ENCODE results near the gene ARHGAP40. TPM values are rescaled to one million over a fixed set of nuclear protein-coding genes. Genes with fewer than 3 reads are reported as not detected.

Gene ARHGAP40
- total and polyA plus RNA-seq, 2 of the 13 experiments (the other 11 are each of a cell fraction or from before 2014, with no cell fraction given): 0.75 to 2.1 TPM

DNA sequence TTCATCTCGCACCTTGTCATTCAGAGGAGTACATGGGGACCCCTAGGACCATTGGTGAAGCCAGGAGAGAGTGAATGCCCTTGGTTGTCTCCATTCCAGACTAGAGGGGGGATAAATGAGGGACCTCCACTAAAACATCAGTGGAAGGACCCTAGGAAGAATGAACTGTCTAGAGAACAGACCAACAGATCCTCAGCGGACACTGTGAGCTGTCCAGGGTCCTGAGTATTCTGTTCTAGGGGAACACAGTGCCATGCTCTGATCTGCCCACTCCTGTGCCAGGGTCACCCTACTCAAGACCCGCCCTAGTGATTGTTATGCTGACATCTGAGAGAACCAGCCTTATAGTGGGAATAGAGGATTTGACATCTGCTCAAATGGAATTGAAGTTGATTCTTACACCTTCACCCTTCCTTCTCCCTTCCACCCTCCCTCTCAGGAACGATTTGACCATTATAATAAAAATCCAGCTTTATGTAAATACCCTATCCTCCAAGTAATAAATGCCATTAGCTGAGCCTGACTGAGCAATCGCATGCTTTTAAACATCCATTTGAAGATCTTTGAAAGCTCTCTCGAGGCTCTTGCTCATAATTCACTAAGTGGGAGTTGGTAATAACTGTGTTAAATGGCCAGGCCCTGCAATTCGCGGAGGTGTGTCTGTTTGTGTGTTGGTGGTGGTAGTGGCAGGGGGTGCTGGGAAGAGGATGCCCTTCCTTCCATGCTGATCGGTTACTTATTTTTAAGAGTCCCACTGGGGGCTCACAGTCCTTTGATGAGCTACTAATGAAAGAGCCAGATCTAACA is 79.1 kb downstream of the ARHGAP40 start (continued):
- no peak for TF ChIP-seq CENPX (CRISPR knock-in tag; IDR thresholded peaks at IDR 0.05)
- no peak for TF ChIP-seq ZNF30 (CRISPR knock-in tag; IDR thresholded peaks at IDR 0.05)
- TF ChIP-seq ZNF274 (CRISPR knock-in tag; IDR thresholded peaks at IDR 0.05): no peak
- no peak; the same call in 1 of the 2 replicates for TF ChIP-seq ZNF256 (CRISPR knock-in tag; conservative IDR thresholded peaks at IDR 0.05)
- TF ChIP-seq KDM5B (CRISPR knock-in tag; IDR thresholded peaks at IDR 0.05; ENCODE audit: borderline replicate concordance): no peak
- no peak for TF ChIP-seq HOXA9 (CRISPR knock-in tag; IDR thresholded peaks at IDR 0.05; ENCODE audit: borderline replicate concordance)
- peak; percentile 49; the same call in 1 of the 2 replicates for TF ChIP-seq SATB2 (CRISPR knock-in tag; IDR thresholded peaks at IDR 0.05)
- no peak for TF ChIP-seq ZNF605 (CRISPR knock-in tag; IDR thresholded peaks at IDR 0.05)
- TF ChIP-seq ZFP1 (CRISPR knock-in tag; IDR thresholded peaks at IDR 0.05): no peak; the same call in 1 of the 2 replicates
- TF ChIP-seq ZNF234 (CRISPR knock-in tag; conservative IDR thresholded peaks at IDR 0.05): no peak
- no peak for TF ChIP-seq SNRNP70 (IDR thresholded peaks at IDR 0.05; ENCODE audit: low read depth, low read length)
- TF ChIP-seq TGIF2 (CRISPR knock-in tag; IDR thresholded peaks at IDR 0.05): peak; percentile 97
- TF ChIP-seq NFATC3 (CRISPR knock-in tag; IDR thresholded peaks at IDR 0.05): no peak
- no peak for TF ChIP-seq ZNF766 (CRISPR knock-in tag; IDR thresholded peaks at IDR 0.05; ENCODE audit: borderline replicate concordance)
- TF ChIP-seq CBX2 (IDR thresholded peaks at IDR 0.05; ENCODE audit: low read depth, low read length): no peak
- TF ChIP-seq CBX2 (CRISPR knock-in tag; IDR thresholded peaks at IDR 0.05; ENCODE audit: low read depth): no peak
- peak; percentile 84; the same call in 1 of the 2 replicates for TF ChIP-seq HMGXB3 (CRISPR knock-in tag; IDR thresholded peaks at IDR 0.05; ENCODE audit: borderline replicate concordance)
- peak; percentile 86; the same call in 1 of the 2 replicates for TF ChIP-seq ZNF431 (CRISPR knock-in tag; IDR thresholded peaks at IDR 0.05; ENCODE audit: borderline replicate concordance, low read depth)
- TF ChIP-seq NR2F2 (IDR thresholded peaks at IDR 0.05; ENCODE audit: borderline replicate concordance, low read depth): no peak
- TF ChIP-seq, protein P1, sequence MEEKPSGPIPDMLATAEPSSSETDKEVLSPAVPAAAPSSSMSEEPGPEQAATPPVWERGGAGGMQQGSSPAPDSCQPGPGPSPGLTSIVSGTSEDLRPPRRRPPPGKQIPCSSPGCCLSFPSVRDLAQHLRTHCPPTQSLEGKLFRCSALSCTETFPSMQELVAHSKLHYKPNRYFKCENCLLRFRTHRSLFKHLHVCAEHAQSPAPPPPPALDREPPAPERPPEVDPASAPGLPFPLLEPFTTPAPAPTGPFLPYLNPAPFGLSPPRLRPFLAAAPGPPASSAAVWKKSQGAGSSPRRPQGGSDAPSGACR (CRISPR knock-in tag; IDR thresholded peaks at IDR 0.05): no peak
- TF ChIP-seq ETV5 (CRISPR knock-in tag; IDR thresholded peaks at IDR 0.05; ENCODE audit: borderline replicate concordance): peak; percentile 13; the same call in 1 of the 2 replicates
- TF ChIP-seq HNRNPH1 (optimal IDR thresholded peaks at IDR 0.05; ENCODE audit: low read depth, low read length): no peak
- TF ChIP-seq ZSCAN30 (CRISPR knock-in tag; IDR thresholded peaks at IDR 0.05): no peak
- TF ChIP-seq, protein P2, sequence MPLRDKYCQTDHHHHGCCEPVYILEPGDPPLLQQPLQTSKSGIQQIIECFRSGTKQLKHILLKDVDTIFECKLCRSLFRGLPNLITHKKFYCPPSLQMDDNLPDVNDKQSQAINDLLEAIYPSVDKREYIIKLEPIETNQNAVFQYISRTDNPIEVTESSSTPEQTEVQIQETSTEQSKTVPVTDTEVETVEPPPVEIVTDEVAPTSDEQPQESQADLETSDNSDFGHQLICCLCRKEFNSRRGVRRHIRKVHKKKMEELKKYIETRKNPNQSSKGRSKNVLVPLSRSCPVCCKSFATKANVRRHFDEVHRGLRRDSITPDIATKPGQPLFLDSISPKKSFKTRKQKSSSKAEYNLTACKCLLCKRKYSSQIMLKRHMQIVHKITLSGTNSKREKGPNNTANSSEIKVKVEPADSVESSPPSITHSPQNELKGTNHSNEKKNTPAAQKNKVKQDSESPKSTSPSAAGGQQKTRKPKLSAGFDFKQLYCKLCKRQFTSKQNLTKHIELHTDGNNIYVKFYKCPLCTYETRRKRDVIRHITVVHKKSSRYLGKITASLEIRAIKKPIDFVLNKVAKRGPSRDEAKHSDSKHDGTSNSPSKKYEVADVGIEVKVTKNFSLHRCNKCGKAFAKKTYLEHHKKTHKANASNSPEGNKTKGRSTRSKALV (CRISPR knock-in tag; IDR thresholded peaks at IDR 0.05): no peak
- no peak for TF ChIP-seq PHF5A (CRISPR knock-in tag; IDR thresholded peaks at IDR 0.05; ENCODE audit: low read depth, unreplicated experiment)
